ENCODE results near the gene ST7. TPM values are rescaled to one million over a fixed set of nuclear protein-coding genes. Genes with fewer than 3 reads are reported as not detected.

The ST7 gene
- polyA plus RNA-seq, 1 donor from 2014 or later, result 76.8 TPM

- Histone ChIP-seq H3K4me3 (ENCODE audit: low read length) (no peak overlapping the region), H3K9me3 (ENCODE audit: low read length) (no peaks in the 10 kb centered on the region), H3F3A (ENCODE audit: insufficient read depth, low read length, poor library complexity, severe bottlenecking) (no peaks in the 10 kb centered on the region), H3K27ac (ENCODE audit: low read length) (no peak overlapping the region), H2AFZ (ENCODE audit: low read depth, low read length) (no peak overlapping the region), H3K79me2 (replicated peaks; ENCODE audit: insufficient read depth, low read length) (no peaks in the 10 kb centered on the region), H3K36me3 (ENCODE audit: insufficient read depth, low read length) (no peaks in the 10 kb centered on the region), H3K9me2 (ENCODE audit: insufficient read depth, low read length) (no peaks in the 10 kb centered on the region), H3K27me3 (ENCODE audit: insufficient read depth, low read depth, low read length) (no peaks in the 10 kb centered on the region), H4K20me1 (ENCODE audit: insufficient read depth) (no peaks in the 10 kb centered on the region), H3K9ac (ENCODE audit: low read length) (no peak overlapping the region), H3K4me2 (ENCODE audit: low read length) (no peak overlapping the region)
- TF ChIP-seq RAD21 (conservative IDR thresholded peaks at IDR 0.05) (no peak), TAF1 (IDR thresholded peaks at IDR 0.05; ENCODE audit: low read depth) (no peak), EP300 (conservative IDR thresholded peaks at IDR 0.05; ENCODE audit: poor library complexity, severe bottlenecking) (no peak), POLR2AphosphoS5 (IDR thresholded peaks at IDR 0.05) (no peak), EZH2 (IDR thresholded peaks at IDR 0.05; ENCODE audit: borderline replicate concordance, insufficient read depth, low read length, poor library complexity, severe bottlenecking) (no peak), SMC3 (conservative IDR thresholded peaks at IDR 0.05; ENCODE audit: poor library complexity) (no peak), MXI1 (conservative IDR thresholded peaks at IDR 0.05; ENCODE audit: poor library complexity, severe bottlenecking) (no peak)
- TF ChIP-seq, protein P1, sequence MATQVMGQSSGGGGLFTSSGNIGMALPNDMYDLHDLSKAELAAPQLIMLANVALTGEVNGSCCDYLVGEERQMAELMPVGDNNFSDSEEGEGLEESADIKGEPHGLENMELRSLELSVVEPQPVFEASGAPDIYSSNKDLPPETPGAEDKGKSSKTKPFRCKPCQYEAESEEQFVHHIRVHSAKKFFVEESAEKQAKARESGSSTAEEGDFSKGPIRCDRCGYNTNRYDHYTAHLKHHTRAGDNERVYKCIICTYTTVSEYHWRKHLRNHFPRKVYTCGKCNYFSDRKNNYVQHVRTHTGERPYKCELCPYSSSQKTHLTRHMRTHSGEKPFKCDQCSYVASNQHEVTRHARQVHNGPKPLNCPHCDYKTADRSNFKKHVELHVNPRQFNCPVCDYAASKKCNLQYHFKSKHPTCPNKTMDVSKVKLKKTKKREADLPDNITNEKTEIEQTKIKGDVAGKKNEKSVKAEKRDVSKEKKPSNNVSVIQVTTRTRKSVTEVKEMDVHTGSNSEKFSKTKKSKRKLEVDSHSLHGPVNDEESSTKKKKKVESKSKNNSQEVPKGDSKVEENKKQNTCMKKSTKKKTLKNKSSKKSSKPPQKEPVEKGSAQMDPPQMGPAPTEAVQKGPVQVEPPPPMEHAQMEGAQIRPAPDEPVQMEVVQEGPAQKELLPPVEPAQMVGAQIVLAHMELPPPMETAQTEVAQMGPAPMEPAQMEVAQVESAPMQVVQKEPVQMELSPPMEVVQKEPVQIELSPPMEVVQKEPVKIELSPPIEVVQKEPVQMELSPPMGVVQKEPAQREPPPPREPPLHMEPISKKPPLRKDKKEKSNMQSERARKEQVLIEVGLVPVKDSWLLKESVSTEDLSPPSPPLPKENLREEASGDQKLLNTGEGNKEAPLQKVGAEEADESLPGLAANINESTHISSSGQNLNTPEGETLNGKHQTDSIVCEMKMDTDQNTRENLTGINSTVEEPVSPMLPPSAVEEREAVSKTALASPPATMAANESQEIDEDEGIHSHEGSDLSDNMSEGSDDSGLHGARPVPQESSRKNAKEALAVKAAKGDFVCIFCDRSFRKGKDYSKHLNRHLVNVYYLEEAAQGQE (IDR thresholded peaks at IDR 0.05; ENCODE audit: borderline replicate concordance), result no peak
- TF ChIP-seq, protein P2, sequence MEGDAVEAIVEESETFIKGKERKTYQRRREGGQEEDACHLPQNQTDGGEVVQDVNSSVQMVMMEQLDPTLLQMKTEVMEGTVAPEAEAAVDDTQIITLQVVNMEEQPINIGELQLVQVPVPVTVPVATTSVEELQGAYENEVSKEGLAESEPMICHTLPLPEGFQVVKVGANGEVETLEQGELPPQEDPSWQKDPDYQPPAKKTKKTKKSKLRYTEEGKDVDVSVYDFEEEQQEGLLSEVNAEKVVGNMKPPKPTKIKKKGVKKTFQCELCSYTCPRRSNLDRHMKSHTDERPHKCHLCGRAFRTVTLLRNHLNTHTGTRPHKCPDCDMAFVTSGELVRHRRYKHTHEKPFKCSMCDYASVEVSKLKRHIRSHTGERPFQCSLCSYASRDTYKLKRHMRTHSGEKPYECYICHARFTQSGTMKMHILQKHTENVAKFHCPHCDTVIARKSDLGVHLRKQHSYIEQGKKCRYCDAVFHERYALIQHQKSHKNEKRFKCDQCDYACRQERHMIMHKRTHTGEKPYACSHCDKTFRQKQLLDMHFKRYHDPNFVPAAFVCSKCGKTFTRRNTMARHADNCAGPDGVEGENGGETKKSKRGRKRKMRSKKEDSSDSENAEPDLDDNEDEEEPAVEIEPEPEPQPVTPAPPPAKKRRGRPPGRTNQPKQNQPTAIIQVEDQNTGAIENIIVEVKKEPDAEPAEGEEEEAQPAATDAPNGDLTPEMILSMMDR (IDR thresholded peaks at IDR 0.05; ENCODE audit: poor library complexity, severe bottlenecking), result no peak
Measured at GRCh38 chr7:116977172-116977571, 23.9 kb downstream of the ST7 start.

- Histone ChIP-seq H3K9me2 (ENCODE audit: insufficient read depth, low read length) (no peaks in the 10 kb centered on the region), H2AFZ (ENCODE audit: low read depth, low read length) (no peak overlapping the region), H3K9me3 (ENCODE audit: low read length) (no peaks in the 10 kb centered on the region), H3K9ac (ENCODE audit: low read length) (no peak overlapping the region), H3K4me3 (ENCODE audit: low read length) (no peak overlapping the region), H3K4me2 (ENCODE audit: low read length) (no peak overlapping the region), H4K20me1 (ENCODE audit: insufficient read depth) (no peaks in the 10 kb centered on the region), H3K27me3 (ENCODE audit: insufficient read depth, low read depth, low read length) (no peaks in the 10 kb centered on the region), H3K79me2 (replicated peaks; ENCODE audit: insufficient read depth, low read length) (no peaks in the 10 kb centered on the region), H3F3A (ENCODE audit: insufficient read depth, low read length, poor library complexity, severe bottlenecking) (no peaks in the 10 kb centered on the region), H3K27ac (ENCODE audit: low read length) (no peak overlapping the region), H3K36me3 (ENCODE audit: insufficient read depth, low read length) (no peaks in the 10 kb centered on the region)
- no peak for TF ChIP-seq MXI1 (conservative IDR thresholded peaks at IDR 0.05; ENCODE audit: poor library complexity, severe bottlenecking)
Measured at GRCh38 chr7:116978006-116978405, 24.7 kb downstream of the ST7 start.

GRCh38 chr7:116979430-116979829 lies 26.1 kb downstream of the ST7 start:
- Histone ChIP-seq H3K4me3 (ENCODE audit: low read length) (no peak overlapping the region), H3K79me2 (replicated peaks; ENCODE audit: insufficient read depth, low read length) (no peaks in the 10 kb centered on the region), H3K9me2 (ENCODE audit: insufficient read depth, low read length) (no peaks in the 10 kb centered on the region), H3F3A (ENCODE audit: insufficient read depth, low read length, poor library complexity, severe bottlenecking) (no peaks in the 10 kb centered on the region), H3K9me3 (ENCODE audit: low read length) (no peaks in the 10 kb centered on the region), H3K4me2 (ENCODE audit: low read length) (no peak overlapping the region), H3K9ac (ENCODE audit: low read length) (no peak overlapping the region), H4K20me1 (ENCODE audit: insufficient read depth) (no peaks in the 10 kb centered on the region), H3K27ac (ENCODE audit: low read length) (no peak overlapping the region), H3K27me3 (ENCODE audit: insufficient read depth, low read depth, low read length) (no peaks in the 10 kb centered on the region), H2AFZ (ENCODE audit: low read depth, low read length) (no peak overlapping the region), H3K36me3 (ENCODE audit: insufficient read depth, low read length) (no peaks in the 10 kb centered on the region)
- TF ChIP-seq, protein P2 (IDR thresholded peaks at IDR 0.05; ENCODE audit: poor library complexity, severe bottlenecking), result no peak
- no peak for TF ChIP-seq SMC3 (conservative IDR thresholded peaks at IDR 0.05; ENCODE audit: poor library complexity)
- TF ChIP-seq EP300 (conservative IDR thresholded peaks at IDR 0.05; ENCODE audit: poor library complexity, severe bottlenecking), result no peak
- no peak for TF ChIP-seq EZH2 (IDR thresholded peaks at IDR 0.05; ENCODE audit: borderline replicate concordance, insufficient read depth, low read length, poor library complexity, severe bottlenecking)
- TF ChIP-seq, protein P1 (IDR thresholded peaks at IDR 0.05; ENCODE audit: borderline replicate concordance), result no peak
- no peak for TF ChIP-seq TAF1 (IDR thresholded peaks at IDR 0.05; ENCODE audit: low read depth)
- no peak for TF ChIP-seq POLR2AphosphoS5 (IDR thresholded peaks at IDR 0.05)
- TF ChIP-seq MXI1 (conservative IDR thresholded peaks at IDR 0.05; ENCODE audit: poor library complexity, severe bottlenecking), result no peak
- no peak for TF ChIP-seq RAD21 (conservative IDR thresholded peaks at IDR 0.05)
